Panc1 (cell line): ENCODE measurements around the gene CHN1.
A peak's percentile ranks its signal among the peaks of the same experiment; 100 is the strongest.

ENCODE experiments used
- POLR2AphosphoS5 ChIP-seq: IDR thresholded peaks from 2 replicates; pipeline ENCODE4 v1.6.1; 2012; ENCODE audit warnings: mild to moderate bottlenecking, low read depth, low read length, moderate library complexity
- REST ChIP-seq, 2 experiments: IDR thresholded peaks; 2 replicates each; pipeline ENCODE4 v1.6.1; 2011 to 2012; ENCODE audit warnings: low read depth in 2 of 2, control low read depth in 1 of 2, low read length in 1 of 2, mild to moderate bottlenecking in 1 of 2, moderate library complexity in 1 of 2; ENCODE audit not compliant: insufficient read depth in 1 of 2
- SIN3A ChIP-seq: IDR thresholded peaks from 2 replicates; pipeline ENCODE4 v1.6.1; 2012; ENCODE audit warnings: low read depth, mild to moderate bottlenecking, low read length, moderate library complexity, borderline replicate concordance; ENCODE audit not compliant: insufficient read depth
- TF ChIP-seq, protein P1 (sequence below): fragments of 450-650 bp; IDR thresholded peaks from 2 replicates; pipeline ENCODE4 v1.5.1; 2017; ENCODE audit warnings: mild to moderate bottlenecking

- TF ChIP-seq, protein P1, sequence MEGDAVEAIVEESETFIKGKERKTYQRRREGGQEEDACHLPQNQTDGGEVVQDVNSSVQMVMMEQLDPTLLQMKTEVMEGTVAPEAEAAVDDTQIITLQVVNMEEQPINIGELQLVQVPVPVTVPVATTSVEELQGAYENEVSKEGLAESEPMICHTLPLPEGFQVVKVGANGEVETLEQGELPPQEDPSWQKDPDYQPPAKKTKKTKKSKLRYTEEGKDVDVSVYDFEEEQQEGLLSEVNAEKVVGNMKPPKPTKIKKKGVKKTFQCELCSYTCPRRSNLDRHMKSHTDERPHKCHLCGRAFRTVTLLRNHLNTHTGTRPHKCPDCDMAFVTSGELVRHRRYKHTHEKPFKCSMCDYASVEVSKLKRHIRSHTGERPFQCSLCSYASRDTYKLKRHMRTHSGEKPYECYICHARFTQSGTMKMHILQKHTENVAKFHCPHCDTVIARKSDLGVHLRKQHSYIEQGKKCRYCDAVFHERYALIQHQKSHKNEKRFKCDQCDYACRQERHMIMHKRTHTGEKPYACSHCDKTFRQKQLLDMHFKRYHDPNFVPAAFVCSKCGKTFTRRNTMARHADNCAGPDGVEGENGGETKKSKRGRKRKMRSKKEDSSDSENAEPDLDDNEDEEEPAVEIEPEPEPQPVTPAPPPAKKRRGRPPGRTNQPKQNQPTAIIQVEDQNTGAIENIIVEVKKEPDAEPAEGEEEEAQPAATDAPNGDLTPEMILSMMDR = peak; percentile 7; the same call in 1 of the 2 replicates
- no peak for TF ChIP-seq POLR2AphosphoS5
- TF ChIP-seq REST (IDR thresholded peaks at IDR 0.05; ENCODE audit: insufficient read depth in 1 of 2, low read depth in 2 of 2, low read length in 1 of 2) = no peak
- no peak for TF ChIP-seq SIN3A
These were observed 4.9 kb upstream of the CHN1 start for GRCh38 chr2:175009917-175010621.
